ENCODE data around the gene FAM177A1. TPM values are rescaled to one million over a fixed set of nuclear protein-coding genes. Genes with fewer than 3 reads are reported as not detected.

Gene FAM177A1
- total and polyA plus RNA-seq, 4 donors = 12.8 to 69.5 (median 39.4) TPM

DNA sequence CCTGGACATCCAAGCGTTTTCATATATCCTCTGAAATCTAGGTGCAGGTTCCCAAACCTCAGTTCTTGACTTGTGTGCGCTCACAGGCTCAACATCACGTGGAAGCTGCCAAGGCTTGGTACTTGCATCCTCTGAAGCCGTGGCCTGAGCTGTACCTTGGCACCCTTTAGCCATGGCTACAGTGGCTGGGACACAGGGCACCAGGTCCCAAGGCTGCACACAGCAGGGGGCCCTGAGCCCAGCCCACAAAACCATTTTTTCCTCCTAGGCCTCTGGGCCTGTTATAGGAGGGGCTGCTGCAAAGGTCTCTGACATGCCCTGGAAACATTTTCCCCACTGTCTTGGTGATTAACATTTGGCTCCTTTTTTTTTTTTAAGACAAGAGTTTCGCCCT, 11.6 kb upstream of the FAM177A1 start:
- TF ChIP-seq SP1 (IDR thresholded peaks at IDR 0.05) (no peak), FOXA2 (IDR thresholded peaks at IDR 0.05) (no peak), RAD21 (IDR thresholded peaks at IDR 0.05) (no peak), FOXA1 (IDR thresholded peaks at IDR 0.05) (no peak), HNF4A (conservative IDR thresholded peaks at IDR 0.05) (no peak), TAF1 (conservative IDR thresholded peaks at IDR 0.05) (no peak), GABPA (IDR thresholded peaks at IDR 0.05 in 1 of 2, conservative IDR thresholded peaks at IDR 0.05 in 1 of 2) (no peak), NR2F2 (IDR thresholded peaks at IDR 0.05) (no peak), JUND (IDR thresholded peaks at IDR 0.05) (no peak), YY1 (IDR thresholded peaks at IDR 0.05) (no peak), HNF4G (IDR thresholded peaks at IDR 0.05) (no peak), RXRA (IDR thresholded peaks at IDR 0.05) (no peak), EGR1 (IDR thresholded peaks at IDR 0.05; ENCODE audit: low read depth in 2 of 2) (no peak)
- TF ChIP-seq, protein P1, sequence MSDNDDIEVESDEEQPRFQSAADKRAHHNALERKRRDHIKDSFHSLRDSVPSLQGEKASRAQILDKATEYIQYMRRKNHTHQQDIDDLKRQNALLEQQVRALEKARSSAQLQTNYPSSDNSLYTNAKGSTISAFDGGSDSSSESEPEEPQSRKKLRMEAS (IDR thresholded peaks at IDR 0.05) = no peak
- TF ChIP-seq, protein P2, sequence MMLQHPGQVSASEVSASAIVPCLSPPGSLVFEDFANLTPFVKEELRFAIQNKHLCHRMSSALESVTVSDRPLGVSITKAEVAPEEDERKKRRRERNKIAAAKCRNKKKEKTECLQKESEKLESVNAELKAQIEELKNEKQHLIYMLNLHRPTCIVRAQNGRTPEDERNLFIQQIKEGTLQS (IDR thresholded peaks at IDR 0.05) = no peak
- TF ChIP-seq, protein P3, sequence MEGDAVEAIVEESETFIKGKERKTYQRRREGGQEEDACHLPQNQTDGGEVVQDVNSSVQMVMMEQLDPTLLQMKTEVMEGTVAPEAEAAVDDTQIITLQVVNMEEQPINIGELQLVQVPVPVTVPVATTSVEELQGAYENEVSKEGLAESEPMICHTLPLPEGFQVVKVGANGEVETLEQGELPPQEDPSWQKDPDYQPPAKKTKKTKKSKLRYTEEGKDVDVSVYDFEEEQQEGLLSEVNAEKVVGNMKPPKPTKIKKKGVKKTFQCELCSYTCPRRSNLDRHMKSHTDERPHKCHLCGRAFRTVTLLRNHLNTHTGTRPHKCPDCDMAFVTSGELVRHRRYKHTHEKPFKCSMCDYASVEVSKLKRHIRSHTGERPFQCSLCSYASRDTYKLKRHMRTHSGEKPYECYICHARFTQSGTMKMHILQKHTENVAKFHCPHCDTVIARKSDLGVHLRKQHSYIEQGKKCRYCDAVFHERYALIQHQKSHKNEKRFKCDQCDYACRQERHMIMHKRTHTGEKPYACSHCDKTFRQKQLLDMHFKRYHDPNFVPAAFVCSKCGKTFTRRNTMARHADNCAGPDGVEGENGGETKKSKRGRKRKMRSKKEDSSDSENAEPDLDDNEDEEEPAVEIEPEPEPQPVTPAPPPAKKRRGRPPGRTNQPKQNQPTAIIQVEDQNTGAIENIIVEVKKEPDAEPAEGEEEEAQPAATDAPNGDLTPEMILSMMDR (IDR thresholded peaks at IDR 0.05; ENCODE audit: low read depth, low read length, missing input control) = no peak
- TF ChIP-seq, protein P4, sequence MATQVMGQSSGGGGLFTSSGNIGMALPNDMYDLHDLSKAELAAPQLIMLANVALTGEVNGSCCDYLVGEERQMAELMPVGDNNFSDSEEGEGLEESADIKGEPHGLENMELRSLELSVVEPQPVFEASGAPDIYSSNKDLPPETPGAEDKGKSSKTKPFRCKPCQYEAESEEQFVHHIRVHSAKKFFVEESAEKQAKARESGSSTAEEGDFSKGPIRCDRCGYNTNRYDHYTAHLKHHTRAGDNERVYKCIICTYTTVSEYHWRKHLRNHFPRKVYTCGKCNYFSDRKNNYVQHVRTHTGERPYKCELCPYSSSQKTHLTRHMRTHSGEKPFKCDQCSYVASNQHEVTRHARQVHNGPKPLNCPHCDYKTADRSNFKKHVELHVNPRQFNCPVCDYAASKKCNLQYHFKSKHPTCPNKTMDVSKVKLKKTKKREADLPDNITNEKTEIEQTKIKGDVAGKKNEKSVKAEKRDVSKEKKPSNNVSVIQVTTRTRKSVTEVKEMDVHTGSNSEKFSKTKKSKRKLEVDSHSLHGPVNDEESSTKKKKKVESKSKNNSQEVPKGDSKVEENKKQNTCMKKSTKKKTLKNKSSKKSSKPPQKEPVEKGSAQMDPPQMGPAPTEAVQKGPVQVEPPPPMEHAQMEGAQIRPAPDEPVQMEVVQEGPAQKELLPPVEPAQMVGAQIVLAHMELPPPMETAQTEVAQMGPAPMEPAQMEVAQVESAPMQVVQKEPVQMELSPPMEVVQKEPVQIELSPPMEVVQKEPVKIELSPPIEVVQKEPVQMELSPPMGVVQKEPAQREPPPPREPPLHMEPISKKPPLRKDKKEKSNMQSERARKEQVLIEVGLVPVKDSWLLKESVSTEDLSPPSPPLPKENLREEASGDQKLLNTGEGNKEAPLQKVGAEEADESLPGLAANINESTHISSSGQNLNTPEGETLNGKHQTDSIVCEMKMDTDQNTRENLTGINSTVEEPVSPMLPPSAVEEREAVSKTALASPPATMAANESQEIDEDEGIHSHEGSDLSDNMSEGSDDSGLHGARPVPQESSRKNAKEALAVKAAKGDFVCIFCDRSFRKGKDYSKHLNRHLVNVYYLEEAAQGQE (IDR thresholded peaks at IDR 0.05) = no peak
- TF ChIP-seq, protein P5, sequence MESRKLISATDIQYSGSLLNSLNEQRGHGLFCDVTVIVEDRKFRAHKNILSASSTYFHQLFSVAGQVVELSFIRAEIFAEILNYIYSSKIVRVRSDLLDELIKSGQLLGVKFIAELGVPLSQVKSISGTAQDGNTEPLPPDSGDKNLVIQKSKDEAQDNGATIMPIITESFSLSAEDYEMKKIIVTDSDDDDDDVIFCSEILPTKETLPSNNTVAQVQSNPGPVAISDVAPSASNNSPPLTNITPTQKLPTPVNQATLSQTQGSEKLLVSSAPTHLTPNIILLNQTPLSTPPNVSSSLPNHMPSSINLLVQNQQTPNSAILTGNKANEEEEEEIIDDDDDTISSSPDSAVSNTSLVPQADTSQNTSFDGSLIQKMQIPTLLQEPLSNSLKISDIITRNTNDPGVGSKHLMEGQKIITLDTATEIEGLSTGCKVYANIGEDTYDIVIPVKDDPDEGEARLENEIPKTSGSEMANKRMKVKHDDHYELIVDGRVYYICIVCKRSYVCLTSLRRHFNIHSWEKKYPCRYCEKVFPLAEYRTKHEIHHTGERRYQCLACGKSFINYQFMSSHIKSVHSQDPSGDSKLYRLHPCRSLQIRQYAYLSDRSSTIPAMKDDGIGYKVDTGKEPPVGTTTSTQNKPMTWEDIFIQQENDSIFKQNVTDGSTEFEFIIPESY (IDR thresholded peaks at IDR 0.05) = no peak
- DNase-seq (ENCODE audit: low spot score) = no peak
- no peak overlapping the region for H3K4me3 ChIP-seq (ENCODE audit: low read depth in 1 of 3, low read length in 3 of 3)
- H3K36me3 ChIP-seq (ENCODE audit: control insufficient read depth in 4 of 4, insufficient read depth in 3 of 4, low read depth in 1 of 4, low read length in 3 of 4) = peaks cover 8 to 14% (median 9%) of the 10 kb centered on the region in 4 donors
- H3K9ac ChIP-seq (ENCODE audit: low read depth in 1 of 2, low read length in 2 of 2) = no peak overlapping the region
- H3K27me3 ChIP-seq (ENCODE audit: control insufficient read depth in 4 of 4, insufficient read depth in 4 of 4, low read length in 3 of 4) = no peaks in the 10 kb centered on the region
- no peak overlapping the region for H3K27ac ChIP-seq (ENCODE audit: low read depth in 1 of 2, low read length in 2 of 2)
- WGBS = 88% methylated on average over 5 of the region's 5 CpGs
- H3K9me3 ChIP-seq (ENCODE audit: control insufficient read depth in 4 of 4, low read length in 3 of 4) = peaks cover 0 to 4% (median 2%) of the 10 kb centered on the region in 4 donors
- H3K4me1 ChIP-seq (ENCODE audit: control insufficient read depth in 4 of 4, insufficient read depth in 4 of 4, low read length in 3 of 4) = peaks cover 0 to 5% (median 3%) of the 10 kb centered on the region in 4 donors

All from liver (tissue), 9 donors.